GM12801 (cell line): ENCODE measurements around the gene NELL1.

Experiments
- TF ChIP-seq, protein P1 (sequence below): IDR thresholded peaks from one replicate; pipeline ENCODE4 v1.5.1; 2011; ENCODE audit warnings: control low read depth; ENCODE audit not compliant: insufficient read length; ENCODE audit errors: extremely low read depth

NELL1 gene

DNA sequence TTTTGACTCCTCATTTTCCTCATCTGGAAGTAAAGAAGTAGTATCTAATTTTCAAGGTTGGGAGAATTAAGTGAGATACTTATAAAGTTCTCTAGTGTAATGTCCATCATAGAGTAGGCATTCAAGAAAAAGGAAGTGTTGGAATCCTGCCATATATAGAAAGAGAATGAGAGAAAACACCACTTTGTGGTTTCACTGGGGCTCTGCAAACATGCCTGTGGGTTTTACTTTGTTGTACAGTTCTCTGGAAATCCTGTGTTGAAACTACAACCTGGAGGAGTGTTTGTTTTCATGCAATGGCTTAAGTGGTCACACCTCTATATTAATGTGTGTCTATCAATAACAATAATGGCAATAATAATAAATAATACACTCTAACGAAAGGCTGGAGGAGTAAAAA is 741.7 kb downstream of the NELL1 start:
- TF ChIP-seq, protein P1, sequence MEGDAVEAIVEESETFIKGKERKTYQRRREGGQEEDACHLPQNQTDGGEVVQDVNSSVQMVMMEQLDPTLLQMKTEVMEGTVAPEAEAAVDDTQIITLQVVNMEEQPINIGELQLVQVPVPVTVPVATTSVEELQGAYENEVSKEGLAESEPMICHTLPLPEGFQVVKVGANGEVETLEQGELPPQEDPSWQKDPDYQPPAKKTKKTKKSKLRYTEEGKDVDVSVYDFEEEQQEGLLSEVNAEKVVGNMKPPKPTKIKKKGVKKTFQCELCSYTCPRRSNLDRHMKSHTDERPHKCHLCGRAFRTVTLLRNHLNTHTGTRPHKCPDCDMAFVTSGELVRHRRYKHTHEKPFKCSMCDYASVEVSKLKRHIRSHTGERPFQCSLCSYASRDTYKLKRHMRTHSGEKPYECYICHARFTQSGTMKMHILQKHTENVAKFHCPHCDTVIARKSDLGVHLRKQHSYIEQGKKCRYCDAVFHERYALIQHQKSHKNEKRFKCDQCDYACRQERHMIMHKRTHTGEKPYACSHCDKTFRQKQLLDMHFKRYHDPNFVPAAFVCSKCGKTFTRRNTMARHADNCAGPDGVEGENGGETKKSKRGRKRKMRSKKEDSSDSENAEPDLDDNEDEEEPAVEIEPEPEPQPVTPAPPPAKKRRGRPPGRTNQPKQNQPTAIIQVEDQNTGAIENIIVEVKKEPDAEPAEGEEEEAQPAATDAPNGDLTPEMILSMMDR: no peak

DNA sequence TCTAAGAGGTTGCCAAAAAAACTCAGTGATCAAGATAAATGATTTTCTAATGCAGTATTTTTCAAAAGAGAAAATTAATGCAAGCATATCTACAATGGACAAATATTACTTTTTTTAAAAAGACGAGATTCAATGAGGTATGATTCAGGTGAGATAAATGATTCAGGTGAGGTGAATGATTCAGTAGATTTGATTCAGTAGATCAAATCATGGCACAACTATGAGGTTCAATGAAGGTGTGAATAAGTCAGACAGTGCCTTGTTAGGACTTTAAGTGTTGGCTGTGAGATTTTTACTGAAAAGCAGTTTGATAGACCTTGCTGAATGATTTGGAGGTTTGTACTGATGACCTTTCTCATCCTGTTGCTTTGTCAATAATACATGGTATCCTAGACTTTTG is 742.2 kb downstream of the NELL1 start:
- TF ChIP-seq, protein P1: no peak

DNA sequence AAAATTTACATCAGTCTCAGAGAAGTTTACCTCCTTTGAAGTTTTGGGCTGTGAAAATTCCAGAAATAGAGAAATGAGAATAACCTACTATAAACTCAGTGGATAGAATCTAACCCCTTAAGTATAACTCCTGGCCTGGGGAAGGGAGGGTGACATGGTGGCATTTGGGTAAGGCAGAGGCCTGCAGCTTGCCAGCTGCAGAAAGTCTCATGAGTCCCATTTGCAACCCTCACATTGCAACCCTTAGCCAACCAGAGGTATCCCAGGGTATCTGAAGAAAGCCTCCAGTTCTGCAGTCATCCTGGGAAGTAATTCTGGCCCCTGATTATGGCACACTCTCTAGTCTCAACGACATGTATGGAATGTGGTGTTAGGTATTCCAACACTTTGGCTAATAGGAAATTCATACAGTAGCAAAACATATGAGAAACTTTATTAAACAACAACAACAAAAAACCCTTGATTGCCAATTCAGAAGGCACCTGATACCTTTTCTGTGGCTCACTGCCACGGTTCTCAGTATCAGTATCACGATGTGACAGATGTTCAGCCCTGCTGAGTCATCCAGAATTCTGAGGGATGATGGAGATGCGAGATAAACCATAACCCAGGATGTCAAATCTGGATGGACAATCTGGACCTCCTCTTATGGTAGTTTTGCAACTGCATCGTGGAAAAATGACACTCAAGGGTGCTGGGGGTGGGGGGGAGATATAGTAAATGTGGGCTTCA is 743.4 kb downstream of the NELL1 start:
- TF ChIP-seq, protein P1: no peak

DNA sequence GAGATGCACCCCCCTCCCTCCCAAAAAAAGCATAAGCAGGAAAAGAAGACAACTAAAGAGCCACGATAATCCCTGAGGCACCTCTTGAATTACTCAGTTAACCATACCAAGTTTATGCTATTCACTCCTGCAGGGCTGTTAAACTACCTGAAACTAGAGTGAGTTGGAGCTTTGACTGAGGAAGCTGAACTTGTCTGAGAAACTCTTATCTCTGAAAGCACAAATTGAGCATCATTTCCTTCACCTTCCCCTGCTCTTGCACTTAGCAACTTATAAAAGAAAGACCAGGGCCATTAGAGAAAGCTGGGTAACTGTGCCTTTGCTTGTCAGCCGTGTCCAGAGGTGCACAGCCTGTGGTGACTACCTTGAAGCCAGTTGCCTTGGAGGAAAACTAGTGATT is 745.6 kb downstream of the NELL1 start:
- TF ChIP-seq, protein P1: no peak

DNA sequence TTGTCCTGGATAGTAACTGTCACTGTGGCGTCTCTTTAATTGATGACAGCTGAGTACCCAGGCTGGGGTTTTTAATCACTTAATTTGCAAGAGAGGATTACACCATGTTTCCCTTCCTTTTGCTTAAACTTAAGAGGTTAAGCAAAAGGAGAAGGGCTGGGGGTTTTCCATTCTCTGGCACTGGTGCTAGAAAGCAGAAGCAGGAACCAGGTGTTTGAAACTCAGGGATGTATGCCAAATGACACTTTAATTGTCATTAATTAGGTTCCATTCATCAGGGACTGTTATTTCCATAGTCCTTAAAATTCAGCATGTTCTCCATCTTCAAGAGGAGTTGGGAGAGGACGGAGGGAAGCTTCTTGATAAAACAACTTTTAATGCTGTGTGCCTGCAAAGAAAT is 746.2 kb downstream of the NELL1 start:
- TF ChIP-seq, protein P1: no peak

DNA sequence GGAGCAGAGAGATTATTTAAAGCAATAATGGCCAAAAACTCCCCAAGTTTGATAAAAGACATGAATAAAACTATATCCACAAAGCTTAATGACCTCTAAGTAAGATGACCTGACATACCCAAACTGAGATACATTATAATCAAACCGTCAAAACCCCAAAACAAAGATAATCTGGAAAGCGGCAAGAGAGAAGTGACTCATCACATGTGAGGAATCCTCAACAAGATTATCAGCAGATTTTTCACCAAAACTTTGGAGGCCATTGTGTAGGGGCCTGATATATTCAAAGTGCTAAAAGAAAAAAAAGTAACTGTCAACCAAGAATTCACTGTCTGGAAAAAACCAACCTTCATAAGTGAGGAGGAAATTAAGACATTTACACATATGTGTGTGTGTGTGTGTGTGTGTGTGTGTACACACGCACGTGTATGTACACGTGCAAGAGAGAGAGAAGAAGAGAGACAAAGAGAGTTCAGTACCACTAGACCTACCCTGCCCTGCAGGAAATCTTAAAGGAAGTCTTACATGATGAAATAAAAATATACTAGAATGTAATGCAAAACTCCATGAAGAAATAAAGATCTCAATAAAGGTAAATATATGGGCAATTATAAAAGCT is 752.4 kb downstream of the NELL1 start:
- TF ChIP-seq, protein P1: no peak

DNA sequence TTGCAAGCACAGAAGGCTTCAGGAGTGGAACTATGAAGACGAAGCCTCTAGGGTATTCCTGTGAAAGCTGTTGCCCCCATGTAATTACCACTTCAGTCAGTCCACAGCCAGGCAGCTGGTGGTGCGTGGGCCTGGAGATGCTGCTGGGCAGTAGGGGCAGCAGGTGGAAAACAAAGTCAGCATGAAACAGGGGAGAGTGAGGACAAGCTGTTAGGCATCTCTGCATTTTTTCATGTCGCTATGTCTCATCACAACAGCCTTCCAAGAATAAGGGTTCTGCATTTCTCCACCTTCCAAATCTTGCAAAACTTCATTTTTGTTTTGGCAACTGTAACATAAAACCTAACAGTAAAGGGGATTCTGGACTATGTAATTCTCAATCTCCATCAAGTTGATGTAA is 757.5 kb downstream of the NELL1 start:
- TF ChIP-seq, protein P1: no peak
